ENCODE measurements around the gene UBTD1. TPM values are rescaled to one million over a fixed set of nuclear protein-coding genes. Genes with fewer than 3 reads are reported as not detected.

The UBTD1 gene
- total RNA-seq, 1 experiment from 2014 or later = 40.5 TPM

GRCh38 chr10:97482381-97482780 is 16.3 kb upstream of the UBTD1 start:
- DNase-seq (ENCODE audit: low read depth) = no peak

DNA sequence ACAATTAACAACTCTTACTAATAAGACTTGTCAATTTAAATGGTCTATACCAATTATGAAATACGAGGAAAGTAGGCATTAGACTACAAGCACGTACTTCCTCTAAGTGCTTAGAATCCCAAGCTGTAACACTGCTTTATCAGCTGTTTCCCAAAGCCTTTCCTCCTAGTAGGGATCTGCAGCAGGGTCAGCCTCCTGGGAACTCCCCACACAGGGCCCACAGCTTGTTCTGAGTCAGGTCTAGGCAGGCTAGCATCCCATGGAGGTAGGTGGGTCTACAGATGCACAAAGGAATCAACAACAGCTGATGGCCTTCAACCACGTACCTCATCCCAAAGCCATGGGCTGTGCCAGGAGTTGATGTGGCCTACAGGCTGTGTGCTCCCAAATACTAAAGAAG is 15.2 kb upstream of the UBTD1 start:
- DNase-seq (ENCODE audit: low read depth) = no peak

DNA sequence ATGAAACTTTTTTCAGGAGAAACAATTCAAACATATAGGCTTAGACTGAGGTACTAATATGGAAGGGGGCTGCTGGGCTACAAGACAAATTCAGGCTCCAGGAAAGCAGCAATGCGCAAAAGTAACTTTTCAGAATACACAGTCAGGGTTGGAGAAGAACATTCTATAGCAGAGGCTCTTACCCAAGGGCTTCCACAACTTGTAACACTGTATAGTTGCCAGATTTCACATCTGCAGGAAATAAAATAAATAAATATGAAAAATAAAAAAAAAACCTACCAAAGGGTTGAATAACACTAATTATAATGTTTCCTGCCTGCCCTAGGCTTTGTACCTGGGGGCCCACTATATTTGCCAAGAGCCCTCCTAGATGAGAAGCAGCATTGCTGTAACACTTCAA is 14.8 kb upstream of the UBTD1 start:
- DNase-seq (ENCODE audit: low read depth) = no peak

- no peak for DNase-seq (ENCODE audit: low read depth)
These were observed 13.0 kb upstream of the UBTD1 start for GRCh38 chr10:97485647-97486281.

DNA sequence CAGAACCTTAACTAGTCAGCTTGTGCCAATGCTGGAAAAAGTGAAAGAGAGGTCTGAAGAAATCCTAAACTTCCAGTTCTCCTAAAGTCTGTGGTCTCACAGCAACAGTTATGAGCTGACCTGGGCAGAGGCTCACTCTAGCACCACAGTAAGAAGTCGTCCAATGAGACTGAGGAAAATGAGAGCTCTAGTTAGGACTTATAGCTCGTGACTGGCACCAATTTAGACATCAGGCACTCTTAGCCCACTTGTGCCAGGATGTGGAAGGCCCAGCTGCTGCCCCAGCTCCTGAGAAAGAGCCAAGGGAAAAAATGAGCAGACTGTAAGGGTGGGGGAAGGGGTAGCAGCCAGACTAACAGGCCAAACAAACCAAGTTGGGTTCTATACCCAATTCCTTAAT is 8.1 kb upstream of the UBTD1 start:
- no peak for DNase-seq (ENCODE audit: low read depth)

- no peak for DNase-seq (ENCODE audit: low read depth)
These were observed 4.6 kb upstream of the UBTD1 start for GRCh38 chr10:97494151-97494550.

GRCh38 chr10:97494863-97495506 is 3.7 kb upstream of the UBTD1 start:
- no peak for DNase-seq (ENCODE audit: low read depth)

GRCh38 chr10:97497572-97498075 is 1.1 kb upstream of the UBTD1 start:
- DNase-seq (ENCODE audit: low read depth) = peak; percentile 81

- peak; percentile 97 for DNase-seq (ENCODE audit: low read depth)
These were observed 466 bp upstream of the UBTD1 start, which contains the start of gene MMS19 for GRCh38 chr10:97498076-97498840. TSS of gene MMS19 (minus strand) at chr10:97498422. CDS start at chr10:97498384, 38 bp downstream.

GRCh38 chr10:97499561-97500296 is 1.0 kb downstream of the UBTD1 start:
- peak; percentile 68 for DNase-seq (ENCODE audit: low read depth)

DNA sequence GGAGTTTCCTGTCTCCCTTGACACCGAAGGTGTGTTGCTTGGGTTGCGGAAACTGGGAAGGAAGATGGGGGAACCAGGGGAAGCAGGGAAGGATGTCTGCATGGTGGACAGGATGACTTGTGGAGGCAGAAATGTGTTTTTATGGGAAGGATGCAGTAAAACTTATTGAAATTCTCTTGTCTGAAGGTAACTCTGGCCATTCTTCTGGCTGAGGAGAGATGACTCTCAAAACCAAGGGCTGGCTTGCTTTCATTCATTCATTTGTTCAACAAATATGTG is 1.5 kb downstream of the UBTD1 start:
- no peak for DNase-seq (ENCODE audit: low read depth)

DNA sequence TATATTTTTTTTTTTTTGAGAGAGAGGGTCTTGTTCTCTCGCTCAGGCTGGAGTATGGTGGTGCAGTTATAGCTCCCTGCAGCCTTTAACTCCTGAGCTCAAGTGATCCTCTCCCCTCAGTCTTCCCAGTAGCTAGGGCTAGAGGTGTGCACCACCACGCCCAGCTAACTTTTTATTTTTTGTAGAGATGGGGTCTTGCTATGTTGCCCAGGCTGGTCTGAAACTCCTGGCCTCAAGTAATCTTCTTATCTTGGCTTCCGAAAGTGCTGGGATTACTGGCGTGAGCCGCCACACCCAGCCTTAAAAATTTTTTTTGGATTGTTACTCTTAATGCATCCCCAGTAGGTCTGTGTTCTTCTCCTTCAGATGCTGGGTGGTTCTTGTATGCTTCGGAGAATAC is 4.2 kb downstream of the UBTD1 start:
- no peak for DNase-seq (ENCODE audit: low read depth)

DNA sequence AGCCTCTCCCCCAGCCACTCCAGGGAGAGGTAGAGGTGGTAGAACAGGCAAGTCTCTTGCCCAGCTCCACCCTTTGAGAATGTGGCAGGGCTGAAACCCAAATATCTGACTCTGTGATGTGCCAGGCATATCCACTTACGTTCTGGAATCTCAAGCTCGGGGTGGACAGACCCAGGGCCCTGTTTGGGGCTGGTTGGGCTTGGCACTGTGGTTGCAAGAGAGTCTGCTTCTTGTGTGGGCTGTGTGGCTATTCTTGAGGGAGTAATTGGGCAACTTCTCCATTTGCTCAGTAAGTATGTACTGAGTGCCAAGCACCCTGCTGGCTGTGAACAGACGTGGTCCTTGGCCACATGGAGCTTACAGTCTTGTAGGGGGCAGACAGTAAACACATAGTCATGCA is 4.7 kb downstream of the UBTD1 start:
- no peak for DNase-seq (ENCODE audit: low read depth)

- no peak for DNase-seq (ENCODE audit: low read depth)
These were observed 6.4 kb downstream of the UBTD1 start for GRCh38 chr10:97505152-97505551.

DNA sequence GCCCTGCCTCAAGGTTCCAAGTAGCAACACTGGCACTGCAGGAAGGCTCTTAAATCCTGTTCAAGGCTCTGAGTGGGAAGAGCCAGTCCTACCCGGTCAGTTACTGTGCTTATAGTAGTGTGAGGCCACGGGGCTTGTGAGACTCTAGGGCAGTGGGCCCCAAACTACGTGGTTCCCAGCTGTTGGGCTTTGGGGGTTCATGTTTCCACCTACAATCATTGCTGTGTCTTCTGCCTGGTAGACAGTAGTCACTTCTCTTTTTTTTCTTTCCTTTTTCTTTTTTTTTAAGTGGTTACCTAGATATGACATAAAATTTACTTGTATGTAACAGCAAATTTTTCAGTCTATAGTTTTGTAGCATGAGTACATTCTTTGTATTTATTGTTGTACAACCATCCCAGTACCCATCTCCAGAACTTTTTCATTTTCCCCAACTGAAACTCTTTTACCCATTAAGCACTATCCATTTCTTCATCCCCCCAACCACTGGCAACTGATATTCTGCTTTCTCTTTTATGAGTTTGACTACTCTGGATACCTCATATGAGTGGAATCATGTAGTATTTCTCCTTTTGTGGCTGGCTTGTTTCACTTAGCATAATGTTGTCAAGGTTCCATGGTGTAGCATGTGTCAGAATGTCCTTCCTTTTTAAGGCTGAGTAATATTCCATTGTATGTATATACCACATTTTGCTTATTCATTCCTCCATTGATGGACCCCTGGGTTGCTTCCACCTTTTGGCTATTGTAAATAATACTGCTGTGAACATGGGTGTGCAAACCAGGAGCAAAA is 7.7 kb downstream of the UBTD1 start:
- DNase-seq (ENCODE audit: low read depth) = no peak

- DNase-seq (ENCODE audit: low read depth) = peak; percentile 44
These were observed 9.6 kb downstream of the UBTD1 start for GRCh38 chr10:97508342-97508741.

DNA sequence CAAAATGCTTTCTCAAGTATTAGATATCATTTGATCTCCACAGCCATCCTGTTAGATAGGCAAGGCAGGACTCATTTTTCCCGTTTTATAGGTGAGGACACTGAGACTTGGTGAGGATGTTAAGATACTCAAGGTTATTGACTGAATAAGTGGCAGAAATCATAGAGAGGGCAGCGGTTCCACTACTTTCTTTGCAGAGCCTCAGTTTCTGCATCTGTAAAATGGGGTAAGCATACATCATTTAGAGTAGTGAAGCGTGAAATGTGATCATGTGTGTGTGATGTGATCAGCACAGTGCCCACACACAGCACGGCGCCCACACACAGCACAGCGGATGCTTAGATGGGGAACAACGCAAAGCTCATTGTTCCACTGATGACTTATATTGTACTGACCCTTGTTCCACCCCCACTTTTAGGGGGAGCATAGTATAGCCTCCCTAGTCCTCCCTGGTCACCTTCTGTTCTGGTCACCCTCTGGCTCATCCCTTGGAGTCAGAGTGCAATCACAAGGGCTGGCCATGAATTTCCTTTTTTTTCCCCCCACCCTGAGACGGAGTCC is 10.5 kb downstream of the UBTD1 start:
- DNase-seq (ENCODE audit: low read depth) = no peak

DNA sequence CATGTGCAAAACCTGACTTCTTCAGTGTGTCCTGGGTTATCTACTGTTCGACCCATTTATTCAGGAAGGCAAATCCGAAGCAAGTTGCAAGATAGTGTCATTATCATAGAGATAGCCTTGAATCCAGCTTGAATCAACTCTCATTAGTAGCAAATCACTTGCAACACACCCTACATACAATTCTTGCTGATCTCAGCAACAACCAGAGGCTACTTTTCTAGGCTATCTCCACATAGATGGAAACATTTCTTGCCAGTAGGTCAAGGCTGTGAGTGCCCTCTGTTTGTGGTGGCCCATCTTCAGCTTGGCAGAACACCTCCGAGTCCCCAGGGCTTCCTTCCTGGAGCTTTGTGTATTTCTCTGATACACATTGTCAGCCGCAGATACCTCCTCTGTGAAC is 12.0 kb downstream of the UBTD1 start:
- no peak for DNase-seq (ENCODE audit: low read depth)

- no peak for DNase-seq (ENCODE audit: low read depth)
These were observed 13.2 kb downstream of the UBTD1 start for GRCh38 chr10:97511711-97512440.

DNA sequence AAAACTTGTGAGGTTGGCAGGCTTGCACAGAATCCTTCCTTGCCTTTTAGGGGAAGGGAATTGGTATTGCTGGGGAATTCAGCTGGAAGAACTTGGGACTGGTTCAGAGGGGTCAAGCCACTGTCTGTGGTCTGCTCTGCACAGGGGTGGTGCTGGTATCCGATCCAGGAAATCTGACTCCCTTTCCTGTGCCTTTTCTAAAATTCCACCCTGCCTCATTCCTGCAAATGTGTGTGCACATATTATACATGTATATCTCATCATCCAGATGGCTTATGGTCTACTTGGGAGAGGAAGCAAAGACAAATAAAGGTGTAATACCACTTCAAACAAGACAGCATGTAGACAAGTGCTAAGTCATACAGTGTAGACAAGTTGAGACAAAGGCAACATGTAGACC is 14.3 kb downstream of the UBTD1 start:
- DNase-seq (ENCODE audit: low read depth) = no peak
